Dendritic cell treated with granulocyte-macrophage colony-stimulating factor and Interleukin-4, amounts not matched to agents 40 ng/mL and 50 ng/mL, for 4 days (primary cell): ENCODE measurements around the gene CCDC71.

Experiments used
- H3K27ac Mint-ChIP-seq: one replicate; pipeline ENCODE4 v1.8.0; 2022; ENCODE audit warnings: mild to moderate bottlenecking, mixed read lengths
- H3K27me3 Mint-ChIP-seq: one replicate; pipeline ENCODE4 v1.8.0; 2022; ENCODE audit warnings: mild to moderate bottlenecking, mixed read lengths
- H3K36me3 Mint-ChIP-seq: one replicate; pipeline ENCODE4 v1.8.0; 2022; ENCODE audit warnings: low read depth, mixed read lengths
- H3K4me1 Mint-ChIP-seq: one replicate; pipeline ENCODE4 v1.8.0; 2022; ENCODE audit warnings: low read depth, mixed read lengths
- H3K4me3 Mint-ChIP-seq: one replicate; pipeline ENCODE4 v1.8.0; 2022; ENCODE audit warnings: mild to moderate bottlenecking, moderate library complexity, mixed read lengths
- H3K9me3 Mint-ChIP-seq: one replicate; pipeline ENCODE4 v1.8.0; 2022; ENCODE audit warnings: mixed read lengths
- intact Hi-C: fragments of 100-400 bp; cut with micrococcal nuclease; formaldehyde crosslinking; loops from one replicate; pipeline ENCODE4 v1.15.0; 2022

The CCDC71 gene

GRCh38 chr3:49165771-49166751, at the start of gene CCDC71:
Gene CCDC71 (minus strand): TSS chr3:49166331. CDS start chr3:49164208, 2,123 bp downstream.
- no peaks in the 10 kb centered on the region for H3K9me3 Mint-ChIP-seq
- intact Hi-C loops, result no loop called here
- H3K36me3 Mint-ChIP-seq, result peaks cover 44% of the 10 kb centered on the region
- peak within 1 kb of the TSS; percentile 95 for H3K27ac Mint-ChIP-seq
- peaks cover 5% of the 10 kb centered on the region for H3K27me3 Mint-ChIP-seq
- H3K4me1 Mint-ChIP-seq, result peaks cover 44% of the 10 kb centered on the region
- H3K4me3 Mint-ChIP-seq, result peak within 1 kb of the TSS; percentile 88

- H3K9me3 Mint-ChIP-seq, result peaks cover 22% of the 10 kb centered on the region
- no peak overlapping the region for H3K27ac Mint-ChIP-seq
- H3K27me3 Mint-ChIP-seq, result peaks cover 2% of the 10 kb centered on the region
- no peaks in the 10 kb centered on the region for H3K36me3 Mint-ChIP-seq
- intact Hi-C loops, result no loop called here
- H3K4me3 Mint-ChIP-seq, result no peak overlapping the region
- H3K4me1 Mint-ChIP-seq, result peaks cover 13% of the 10 kb centered on the region
Measured at GRCh38 chr3:49213998-49214397, 47.9 kb upstream of the CCDC71 start.

GRCh38 chr3:49213541-49213943, 47.4 kb upstream of the CCDC71 start:
- H3K4me1 Mint-ChIP-seq, result peaks cover 9% of the 10 kb centered on the region
- intact Hi-C loops, result no loop called here
- H3K4me3 Mint-ChIP-seq, result no peak overlapping the region
- no peak overlapping the region for H3K27ac Mint-ChIP-seq
- peaks cover 22% of the 10 kb centered on the region for H3K9me3 Mint-ChIP-seq
- no peaks in the 10 kb centered on the region for H3K36me3 Mint-ChIP-seq
- H3K27me3 Mint-ChIP-seq, result peaks cover 2% of the 10 kb centered on the region

- Mint-ChIP-seq H3K9me3 (no peaks in the 10 kb centered on the region), H3K36me3 (no peaks in the 10 kb centered on the region), H3K4me1 (no peaks in the 10 kb centered on the region), H3K27ac (no peak overlapping the region), H3K27me3 (peaks cover 18% of the 10 kb centered on the region), H3K4me3 (no peak overlapping the region)
- intact Hi-C loops, result no loop called here
Measured at GRCh38 chr3:49199900-49200281, 33.8 kb upstream of the CCDC71 start.

GRCh38 chr3:49199239-49199899, 33.2 kb upstream of the CCDC71 start:
- H3K4me3 Mint-ChIP-seq, result no peak overlapping the region
- intact Hi-C loops, result no loop called here
- peaks cover 18% of the 10 kb centered on the region for H3K27me3 Mint-ChIP-seq
- H3K4me1 Mint-ChIP-seq, result no peaks in the 10 kb centered on the region
- no peak overlapping the region for H3K27ac Mint-ChIP-seq
- no peaks in the 10 kb centered on the region for H3K9me3 Mint-ChIP-seq
- no peaks in the 10 kb centered on the region for H3K36me3 Mint-ChIP-seq

- Mint-ChIP-seq H3K9me3 (no peaks in the 10 kb centered on the region), H3K27ac (no peak overlapping the region), H3K27me3 (peaks cover 18% of the 10 kb centered on the region), H3K4me3 (no peak overlapping the region), H3K4me1 (no peaks in the 10 kb centered on the region), H3K36me3 (no peaks in the 10 kb centered on the region)
- intact Hi-C loops, result no loop called here
Measured at GRCh38 chr3:49198611-49199230, 32.6 kb upstream of the CCDC71 start.

GRCh38 chr3:49198161-49198560, 32.0 kb upstream of the CCDC71 start:
- peaks cover 18% of the 10 kb centered on the region for H3K27me3 Mint-ChIP-seq
- intact Hi-C loops, result no loop called here
- H3K36me3 Mint-ChIP-seq, result no peaks in the 10 kb centered on the region
- H3K4me1 Mint-ChIP-seq, result no peaks in the 10 kb centered on the region
- no peak overlapping the region for H3K4me3 Mint-ChIP-seq
- no peaks in the 10 kb centered on the region for H3K9me3 Mint-ChIP-seq
- no peak overlapping the region for H3K27ac Mint-ChIP-seq

GRCh38 chr3:49191741-49192140, 25.6 kb upstream of the CCDC71 start:
- no peaks in the 10 kb centered on the region for H3K36me3 Mint-ChIP-seq
- no peaks in the 10 kb centered on the region for H3K4me1 Mint-ChIP-seq
- peaks cover 4% of the 10 kb centered on the region for H3K27me3 Mint-ChIP-seq
- H3K4me3 Mint-ChIP-seq, result no peak overlapping the region
- no peaks in the 10 kb centered on the region for H3K9me3 Mint-ChIP-seq
- H3K27ac Mint-ChIP-seq, result no peak overlapping the region
- intact Hi-C loops, result no loop called here

- Mint-ChIP-seq H3K9me3 (no peaks in the 10 kb centered on the region), H3K27ac (no peak overlapping the region), H3K4me3 (no peak overlapping the region), H3K4me1 (no peaks in the 10 kb centered on the region), H3K36me3 (no peaks in the 10 kb centered on the region), H3K27me3 (peaks cover 18% of the 10 kb centered on the region)
- intact Hi-C loops, result no loop called here
Measured at GRCh38 chr3:49183873-49184272, 17.7 kb upstream of the CCDC71 start.

GRCh38 chr3:49182682-49183081, 16.6 kb upstream of the CCDC71 start:
- peaks cover 21% of the 10 kb centered on the region for H3K27me3 Mint-ChIP-seq
- H3K36me3 Mint-ChIP-seq, result no peaks in the 10 kb centered on the region
- H3K27ac Mint-ChIP-seq, result no peak overlapping the region
- no peaks in the 10 kb centered on the region for H3K4me1 Mint-ChIP-seq
- H3K4me3 Mint-ChIP-seq, result no peak overlapping the region
- H3K9me3 Mint-ChIP-seq, result no peaks in the 10 kb centered on the region
- intact Hi-C loops, result no loop called here

- Mint-ChIP-seq H3K9me3 (no peaks in the 10 kb centered on the region), H3K36me3 (no peaks in the 10 kb centered on the region), H3K27ac (no peak overlapping the region), H3K27me3 (peaks cover 18% of the 10 kb centered on the region), H3K4me3 (no peak overlapping the region), H3K4me1 (no peaks in the 10 kb centered on the region)
- intact Hi-C loops, result no loop called here
Measured at GRCh38 chr3:49181351-49181750, 15.2 kb upstream of the CCDC71 start.

GRCh38 chr3:49180116-49180515, 14.0 kb upstream of the CCDC71 start:
- intact Hi-C loops, result no loop called here
- H3K36me3 Mint-ChIP-seq, result no peaks in the 10 kb centered on the region
- no peak overlapping the region for H3K27ac Mint-ChIP-seq
- H3K4me1 Mint-ChIP-seq, result no peaks in the 10 kb centered on the region
- no peaks in the 10 kb centered on the region for H3K9me3 Mint-ChIP-seq
- no peak overlapping the region for H3K4me3 Mint-ChIP-seq
- peaks cover 18% of the 10 kb centered on the region for H3K27me3 Mint-ChIP-seq

- H3K27me3 Mint-ChIP-seq, result peaks cover 14% of the 10 kb centered on the region
- H3K4me1 Mint-ChIP-seq, result peaks cover 16% of the 10 kb centered on the region
- no peaks in the 10 kb centered on the region for H3K36me3 Mint-ChIP-seq
- intact Hi-C loops, result no loop called here
- no peaks in the 10 kb centered on the region for H3K9me3 Mint-ChIP-seq
- H3K4me3 Mint-ChIP-seq, result no peak overlapping the region
- no peak overlapping the region for H3K27ac Mint-ChIP-seq
Measured at GRCh38 chr3:49177073-49177472, 10.9 kb upstream of the CCDC71 start.

GRCh38 chr3:49175530-49175929, 9.4 kb upstream of the CCDC71 start:
- Mint-ChIP-seq H3K27ac (no peak overlapping the region), H3K9me3 (no peaks in the 10 kb centered on the region), H3K4me3 (no peak overlapping the region), H3K36me3 (no peaks in the 10 kb centered on the region), H3K27me3 (peaks cover 9% of the 10 kb centered on the region), H3K4me1 (peaks cover 27% of the 10 kb centered on the region)
- intact Hi-C loops, result no loop called here
